PC-9 (cell line): ENCODE results near the gene ANKRD10. TPM values are rescaled to one million over a fixed set of nuclear protein-coding genes. Genes with fewer than 3 reads are reported as not detected.

ENCODE experiments used
- BruUV-seq: library from RNA; stranded (reverse); fragments of 400-500 nt; replicated peaks from 2 replicates; lab custom pipeline; 2021; lab: Mats Ljungman, UMichigan
- CTCF ChIA-PET: fragments of 300-600 bp; sonication (Branson Sonifier 250); formaldehyde crosslinking; loops from one replicate; lab custom pipeline; 2022; ENCODE audit warnings: antibody characterized with exemption; lab: Charles Lee
- POLR2A ChIA-PET: fragments of 300-600 bp; sonication (Branson Sonifier 250); formaldehyde crosslinking; loops from one replicate; lab custom pipeline; 2022; ENCODE audit warnings: antibody characterized with exemption; ENCODE audit not compliant: unreplicated experiment; lab: Charles Lee
- DNase-seq, 2 experiments: peaks; one replicate each; pipeline versions ENCODE4 v3.0.0 to v3.0.0-alpha.2; 2015 to 2022; ENCODE audit warnings: mixed read lengths in 1 of 2
- H2AFZ ChIP-seq: fragments of 200-600 bp; sonication (generic); 2 replicates; pipeline ENCODE4 v1.8.1; 2017; ENCODE audit warnings: antibody characterized with exemption
- H3F3A ChIP-seq: fragments of 200-600 bp; sonication (generic); 2 replicates; pipeline ENCODE4 v1.8.1; 2017; ENCODE audit warnings: antibody characterized with exemption, mild to moderate bottlenecking, low read depth; ENCODE audit not compliant: insufficient read depth
- H3K27ac ChIP-seq: fragments of 200-600 bp; sonication (generic); 2 replicates; pipeline ENCODE4 v1.6.1; 2016; ENCODE audit warnings: mixed run types
- H3K27me3 ChIP-seq: fragments of 200-600 bp; sonication (generic); 2 replicates; pipeline ENCODE4 v1.6.1; 2016; ENCODE audit warnings: low read depth, mixed run types; ENCODE audit not compliant: insufficient read depth
- H3K36me3 ChIP-seq: fragments of 200-600 bp; sonication (generic); 2 replicates; pipeline ENCODE4 v1.6.1; 2016; ENCODE audit warnings: low read depth, mixed run types
- H3K4me1 ChIP-seq: fragments of 200-600 bp; sonication (generic); replicated peaks from 2 replicates; pipeline ENCODE4 v1.6.1; 2016; ENCODE audit warnings: mixed run types; ENCODE audit not compliant: insufficient read depth
- H3K4me2 ChIP-seq: fragments of 200-600 bp; sonication (generic); 2 replicates; pipeline ENCODE4 v1.6.1; 2017; ENCODE audit warnings: mixed run types
- H3K4me3 ChIP-seq: fragments of 200-600 bp; sonication (generic); 2 replicates; pipeline ENCODE4 v1.6.1; 2016; ENCODE audit warnings: mixed run types
- H3K79me2 ChIP-seq: fragments of 200-600 bp; sonication (generic); 2 replicates; pipeline ENCODE4 v1.6.1; 2017; ENCODE audit warnings: low read depth, mixed run types
- H3K9me2 ChIP-seq: fragments of 200-600 bp; sonication (generic); 2 replicates; pipeline ENCODE4 v1.8.1; 2017; ENCODE audit warnings: mild to moderate bottlenecking; ENCODE audit not compliant: insufficient read depth
- H3K9me3 ChIP-seq: fragments of 200-600 bp; sonication (generic); 2 replicates; pipeline ENCODE4 v1.8.1; 2016; ENCODE audit warnings: low read depth; ENCODE audit not compliant: insufficient read depth
- H4K20me1 ChIP-seq: fragments of 200-600 bp; sonication (generic); 2 replicates; pipeline ENCODE4 v1.8.1; 2017; ENCODE audit not compliant: insufficient read depth
- EZH2 ChIP-seq: fragments of 200-600 bp; sonication (generic); IDR thresholded peaks from 2 replicates; pipeline ENCODE4 v1.8.0; 2017; ENCODE audit warnings: antibody characterized with exemption, low read depth
- intact Hi-C: fragments of 100-400 bp; cut with micrococcal nuclease; formaldehyde crosslinking; loops from one replicate; pipeline ENCODE4 v1.10.0; 2022; ENCODE audit not compliant: unreplicated experiment
- total RNA-seq: library from RNA; stranded (reverse); gene quantifications from 2 replicates; pipeline ENCODE4 v1.2.3, GENCODE V29; 2021
- TF ChIP-seq, protein P1 (sequence below): fragments of 200-600 bp; sonication (generic); conservative IDR thresholded peaks from 2 replicates; pipeline ENCODE4 v1.6.1; 2017; ENCODE audit warnings: mixed run types, antibody characterized with exemption, mild to moderate bottlenecking, moderate library complexity

Gene ANKRD10
- total RNA-seq, 1 experiment from 2014 or later: 155 TPM

- H3K79me2 ChIP-seq: 0 out of 2 replicates have a peak, but pooled peaks cover 3% of the 10 kb centered on the region
- H3K4me1 ChIP-seq: peaks cover 9% of the 10 kb centered on the region
- H2AFZ ChIP-seq: no peak overlapping the region
- no peak for DNase-seq
- no peaks in the 10 kb centered on the region for H3K9me2 ChIP-seq
- no peak overlapping the region for H3K27ac ChIP-seq
- H3K4me3 ChIP-seq: no peak overlapping the region
- peaks cover 26% of the 10 kb centered on the region for H3F3A ChIP-seq
- no peak for TF ChIP-seq EZH2
- TF ChIP-seq, protein P1, sequence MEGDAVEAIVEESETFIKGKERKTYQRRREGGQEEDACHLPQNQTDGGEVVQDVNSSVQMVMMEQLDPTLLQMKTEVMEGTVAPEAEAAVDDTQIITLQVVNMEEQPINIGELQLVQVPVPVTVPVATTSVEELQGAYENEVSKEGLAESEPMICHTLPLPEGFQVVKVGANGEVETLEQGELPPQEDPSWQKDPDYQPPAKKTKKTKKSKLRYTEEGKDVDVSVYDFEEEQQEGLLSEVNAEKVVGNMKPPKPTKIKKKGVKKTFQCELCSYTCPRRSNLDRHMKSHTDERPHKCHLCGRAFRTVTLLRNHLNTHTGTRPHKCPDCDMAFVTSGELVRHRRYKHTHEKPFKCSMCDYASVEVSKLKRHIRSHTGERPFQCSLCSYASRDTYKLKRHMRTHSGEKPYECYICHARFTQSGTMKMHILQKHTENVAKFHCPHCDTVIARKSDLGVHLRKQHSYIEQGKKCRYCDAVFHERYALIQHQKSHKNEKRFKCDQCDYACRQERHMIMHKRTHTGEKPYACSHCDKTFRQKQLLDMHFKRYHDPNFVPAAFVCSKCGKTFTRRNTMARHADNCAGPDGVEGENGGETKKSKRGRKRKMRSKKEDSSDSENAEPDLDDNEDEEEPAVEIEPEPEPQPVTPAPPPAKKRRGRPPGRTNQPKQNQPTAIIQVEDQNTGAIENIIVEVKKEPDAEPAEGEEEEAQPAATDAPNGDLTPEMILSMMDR: no peak
- no TSS peak for BruUV-seq
- ChIA-PET POLR2A (no interaction called here), CTCF (interaction anchor here (0.6 kb wide), 1 partner anchor 325 kb away, joined by 8 read pairs; no protein-coding TSS in a partner anchor)
- intact Hi-C loops: no loop called here
- H3K36me3 ChIP-seq: peaks cover 29% of the 10 kb centered on the region; the same call in 1 of the 2 replicates
- 0 out of 2 replicates have a peak, but pooled peaks cover 4% of the 10 kb centered on the region for H4K20me1 ChIP-seq
- no peak overlapping the region for H3K4me2 ChIP-seq
- no peaks in the 10 kb centered on the region for H3K9me3 ChIP-seq
- no peaks in the 10 kb centered on the region for H3K27me3 ChIP-seq
Observed at GRCh38 chr13:110890279-110891165, 24.3 kb downstream of the ANKRD10 start.

- H4K20me1 ChIP-seq: no peaks in the 10 kb centered on the region
- H3K4me1 ChIP-seq: no peaks in the 10 kb centered on the region
- peaks cover 21% of the 10 kb centered on the region; the same call in 1 of the 2 replicates for H3K36me3 ChIP-seq
- H2AFZ ChIP-seq: no peak overlapping the region
- H3K9me3 ChIP-seq: no peaks in the 10 kb centered on the region
- H3F3A ChIP-seq: peaks cover 18% of the 10 kb centered on the region
- H3K9me2 ChIP-seq: no peaks in the 10 kb centered on the region
- POLR2A ChIA-PET: no interaction called here
- CTCF ChIA-PET: no interaction called here
- no peaks in the 10 kb centered on the region for H3K27me3 ChIP-seq
- no peak overlapping the region for H3K4me2 ChIP-seq
- TF ChIP-seq, protein P1: no peak
- TF ChIP-seq EZH2: no peak
- H3K4me3 ChIP-seq: no peak overlapping the region
- no TSS peak for BruUV-seq
- no peak for DNase-seq
- H3K27ac ChIP-seq: no peak overlapping the region
- no peaks in the 10 kb centered on the region for H3K79me2 ChIP-seq
- intact Hi-C loops: no loop called here
Observed at GRCh38 chr13:110888390-110888789, 26.5 kb downstream of the ANKRD10 start.

GRCh38 chr13:110887597-110888333, 27.1 kb downstream of the ANKRD10 start:
- Histone ChIP-seq H3K4me2 (no peak overlapping the region), H3K36me3 (0 out of 2 replicates have a peak, but pooled peaks cover 14% of the 10 kb centered on the region), H3K27me3 (no peaks in the 10 kb centered on the region), H2AFZ (no peak overlapping the region), H3F3A (peaks cover 12% of the 10 kb centered on the region), H4K20me1 (no peaks in the 10 kb centered on the region), H3K9me2 (no peaks in the 10 kb centered on the region), H3K4me1 (no peaks in the 10 kb centered on the region), H3K9me3 (no peaks in the 10 kb centered on the region), H3K4me3 (no peak overlapping the region), H3K27ac (no peak overlapping the region), H3K79me2 (no peaks in the 10 kb centered on the region)
- POLR2A ChIA-PET: no interaction called here
- DNase-seq: no peak
- CTCF ChIA-PET: no interaction called here
- intact Hi-C loops: no loop called here
- no TSS peak for BruUV-seq
- TF ChIP-seq, protein P1: no peak
- no peak for TF ChIP-seq EZH2
